Nucleus accumbens (tissue), 56 donors: ENCODE results near the gene PGAM5.
"Not testable (repeated sequence)": the region's sequence is repeated elsewhere in the genome, so short reads cannot be mapped to it uniquely, and the experiment has no call there.

Experiments
- DNase-seq, 56 donors: peaks; one replicate each; lab custom pipeline; 2025; lab: John Stamatoyannopoulos, UW

PGAM5 gene

DNA sequence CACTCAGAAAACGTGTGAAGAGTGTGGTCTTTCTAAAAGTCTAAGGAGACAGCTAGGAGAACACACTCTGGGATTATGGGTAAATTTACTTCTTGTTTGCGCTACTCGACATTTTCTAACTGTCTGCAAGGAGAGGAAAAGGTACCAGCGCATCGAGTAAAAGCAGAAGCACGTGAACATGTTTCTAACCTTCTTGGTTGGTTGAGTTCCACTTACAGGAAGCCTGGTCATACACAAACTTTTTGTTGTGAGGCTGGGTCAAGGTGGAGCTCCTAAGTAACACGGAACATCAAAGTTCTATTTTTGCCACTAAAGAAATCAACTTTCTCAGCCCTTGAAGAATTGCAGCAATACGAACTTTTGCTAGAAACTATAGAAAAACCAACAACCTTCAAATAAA, 31.0 kb downstream of the PGAM5 start:
- no peak for DNase-seq

DNA sequence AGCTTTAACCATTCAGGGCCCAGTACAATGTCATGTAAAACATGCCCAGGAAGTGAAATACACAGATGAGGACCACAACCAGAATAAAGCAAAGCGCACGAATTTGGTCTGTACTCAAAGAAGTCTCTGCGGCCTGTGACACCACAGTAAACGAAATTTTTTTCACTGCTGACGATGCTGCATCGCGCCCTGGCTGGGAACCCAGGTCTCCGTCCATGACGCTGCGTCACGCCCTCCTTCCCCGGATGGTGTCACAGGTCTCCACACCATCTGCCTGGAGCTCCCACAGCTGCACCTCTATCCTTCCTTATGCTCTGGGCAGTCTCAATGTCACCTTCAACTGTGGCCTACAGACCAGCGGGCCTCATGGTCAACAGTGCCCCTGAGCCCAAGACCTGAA, 33.2 kb downstream of the PGAM5 start:
- no peak for DNase-seq

DNA sequence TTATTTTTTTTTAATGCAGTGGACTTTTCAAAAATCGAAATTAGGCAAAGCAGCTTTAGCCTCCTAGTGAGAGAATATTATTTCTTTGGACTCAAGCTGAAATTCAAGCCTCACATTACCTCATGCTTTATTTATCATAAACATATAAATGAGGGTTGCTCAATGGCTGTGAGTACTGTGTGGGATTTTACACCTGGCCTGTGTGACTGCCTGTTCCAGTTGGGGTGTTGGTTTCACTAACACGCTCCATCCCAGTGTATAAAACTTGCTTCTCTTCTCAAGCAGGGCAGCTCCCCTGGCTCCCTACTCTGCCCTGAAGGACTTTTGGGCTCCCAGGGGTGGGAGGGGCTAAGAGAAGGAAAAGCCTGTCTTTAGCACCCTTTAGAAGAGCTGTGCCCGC, 36.0 kb downstream of the PGAM5 start:
- DNase-seq = no peak

DNA sequence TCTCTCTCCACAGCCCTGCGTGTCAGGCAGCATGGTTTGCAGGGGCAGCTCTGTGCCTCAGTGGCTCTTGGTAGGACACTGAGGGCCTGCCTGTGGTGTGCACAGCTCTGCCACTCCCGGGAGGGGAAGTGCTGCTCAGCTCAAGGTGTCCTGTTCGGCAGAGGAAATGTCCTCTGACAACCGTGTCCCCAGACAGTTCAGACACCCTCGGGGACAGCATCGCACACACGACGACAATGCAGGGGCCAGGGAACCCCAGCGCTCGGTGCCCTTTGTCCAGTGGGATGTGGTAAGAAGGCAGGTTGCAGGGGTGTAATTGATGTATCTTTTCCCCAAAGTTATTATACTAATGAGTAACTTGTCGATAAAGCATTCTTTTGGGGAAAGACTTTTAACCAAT, 36.8 kb downstream of the PGAM5 start:
- no peak for DNase-seq

DNA sequence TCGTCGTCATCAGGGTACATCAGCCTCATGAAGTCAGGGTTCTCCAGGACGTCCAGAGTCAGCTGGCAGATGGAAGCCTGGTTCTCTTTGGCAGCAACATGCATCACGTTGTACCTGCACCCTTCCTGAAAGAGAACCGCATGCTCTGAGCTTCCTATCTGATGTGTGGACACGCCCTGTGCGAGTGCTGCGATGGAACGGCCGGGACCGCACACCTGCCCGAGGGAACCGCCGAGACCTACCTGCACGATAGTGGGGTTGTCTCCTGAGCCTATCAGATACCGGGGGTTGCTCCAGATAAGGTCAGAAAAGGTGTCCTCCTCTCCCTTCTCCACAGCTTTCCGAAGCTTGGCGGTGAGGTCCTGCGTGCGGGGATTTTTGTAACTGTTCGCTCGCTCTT, 37.3 kb downstream of the PGAM5 start:
- no peak for DNase-seq

DNA sequence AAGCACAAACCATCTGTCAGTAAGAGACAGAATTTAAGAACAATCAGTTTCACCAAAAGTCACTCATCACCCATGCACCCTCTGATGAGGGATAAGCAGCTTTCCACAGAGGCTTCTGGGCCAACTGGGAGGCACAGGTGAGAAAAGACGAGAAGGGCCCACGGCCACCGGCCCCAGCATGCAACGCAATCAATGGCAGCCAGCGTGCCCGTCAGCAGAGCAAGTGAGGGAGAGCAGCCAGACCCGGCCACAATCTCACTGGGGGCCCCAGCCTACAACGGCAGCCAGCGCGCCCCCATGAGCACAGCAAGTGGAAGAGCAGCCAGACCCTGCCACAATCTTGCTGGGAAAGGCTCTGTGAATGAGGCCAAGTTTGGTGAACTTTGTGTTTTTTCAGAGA, 37.7 kb downstream of the PGAM5 start:
- no peak for DNase-seq

DNA sequence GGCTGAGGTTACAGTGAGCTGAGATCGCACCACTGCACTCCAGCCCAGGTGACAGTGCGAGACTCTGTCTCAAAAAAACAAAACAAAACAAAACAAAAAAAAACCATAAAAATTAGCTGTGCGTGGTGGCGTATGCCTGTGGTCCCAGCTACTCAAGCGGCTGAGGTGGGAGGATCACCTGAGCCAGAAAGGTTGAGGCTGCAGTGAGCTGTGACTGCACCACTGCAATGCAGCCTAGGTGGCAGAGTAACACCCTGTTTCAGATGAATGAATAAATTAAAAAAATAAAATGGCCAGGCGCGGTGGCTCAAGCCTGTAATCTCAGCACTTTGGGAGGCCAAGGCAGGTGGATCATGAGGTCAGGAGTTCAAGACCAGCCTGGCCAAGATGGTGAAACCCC, 43.0 kb downstream of the PGAM5 start:
- not testable (repeated sequence) for DNase-seq

DNA sequence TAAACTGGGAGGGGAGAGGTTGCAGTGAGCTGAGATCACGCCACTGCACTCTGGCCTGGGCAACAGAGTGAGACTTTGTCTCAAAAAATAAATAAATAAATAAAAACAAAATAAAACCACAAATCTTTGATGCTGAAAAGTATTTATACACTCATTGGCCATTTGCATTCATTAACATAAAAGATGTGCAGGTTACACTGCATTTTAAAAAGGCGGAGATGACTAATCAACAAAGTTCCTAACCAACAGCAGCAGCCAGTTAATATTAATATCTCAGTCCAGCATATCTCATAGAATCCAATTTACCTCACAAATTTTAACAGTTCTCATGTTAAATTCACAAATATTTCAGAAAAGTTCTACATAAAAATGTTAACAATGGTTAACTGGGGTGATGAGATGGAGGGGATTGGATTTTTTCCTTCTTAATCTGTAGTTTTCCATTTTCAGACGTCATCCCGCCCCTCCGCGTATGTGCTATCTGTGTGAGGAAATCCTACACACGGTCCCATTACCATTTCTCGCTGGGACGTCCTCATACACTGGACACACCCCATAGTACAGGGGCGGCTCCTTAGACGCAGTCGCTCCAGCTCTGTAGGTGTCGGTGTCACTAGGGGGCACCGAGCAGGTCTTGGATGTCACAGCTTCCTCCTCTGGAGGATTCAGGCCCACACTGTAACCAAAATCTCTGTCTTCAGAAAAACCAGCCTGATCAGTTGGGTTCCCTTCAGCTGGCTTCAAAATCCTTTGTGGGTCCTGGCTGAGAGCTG, 43.7 kb downstream of the PGAM5 start:
- no peak for DNase-seq

DNA sequence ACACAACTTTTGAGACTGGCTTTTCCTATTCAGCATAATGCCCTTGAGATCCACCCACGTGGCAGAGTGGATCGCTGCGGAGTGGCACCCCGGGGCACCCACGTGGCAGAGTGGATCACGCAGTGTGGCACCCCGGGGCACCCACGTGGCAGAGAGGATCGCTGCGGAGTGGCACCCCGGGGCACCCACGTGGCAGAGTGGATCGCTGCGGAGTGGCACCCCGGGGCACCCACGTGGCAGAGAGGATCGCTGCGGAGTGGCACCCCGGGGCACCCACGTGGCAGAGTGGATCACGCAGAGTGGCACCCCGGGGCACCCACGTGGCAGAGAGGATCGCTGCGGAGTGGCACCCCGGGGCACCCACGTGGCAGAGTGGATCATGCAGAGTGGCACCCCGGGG, 48.2 kb downstream of the PGAM5 start:
- not testable (repeated sequence) for DNase-seq

DNA sequence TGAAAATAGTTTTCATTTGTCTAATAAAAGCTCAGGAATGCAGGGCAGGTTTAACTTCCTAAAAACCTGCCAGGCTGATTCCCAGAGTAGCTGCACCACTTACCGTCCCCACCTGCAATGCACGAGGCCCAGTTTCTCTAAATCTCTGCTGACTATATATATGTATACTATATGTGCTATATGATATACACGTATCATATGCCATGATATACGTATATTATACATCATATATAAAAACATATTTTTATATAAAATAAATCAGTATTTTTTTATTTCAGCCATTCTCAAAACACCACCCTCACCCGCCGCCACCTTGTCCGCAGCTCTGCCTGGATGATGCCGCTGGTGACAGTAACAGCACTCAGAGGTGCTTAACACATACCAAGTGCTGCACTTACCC, 48.7 kb downstream of the PGAM5 start:
- no peak for DNase-seq

DNA sequence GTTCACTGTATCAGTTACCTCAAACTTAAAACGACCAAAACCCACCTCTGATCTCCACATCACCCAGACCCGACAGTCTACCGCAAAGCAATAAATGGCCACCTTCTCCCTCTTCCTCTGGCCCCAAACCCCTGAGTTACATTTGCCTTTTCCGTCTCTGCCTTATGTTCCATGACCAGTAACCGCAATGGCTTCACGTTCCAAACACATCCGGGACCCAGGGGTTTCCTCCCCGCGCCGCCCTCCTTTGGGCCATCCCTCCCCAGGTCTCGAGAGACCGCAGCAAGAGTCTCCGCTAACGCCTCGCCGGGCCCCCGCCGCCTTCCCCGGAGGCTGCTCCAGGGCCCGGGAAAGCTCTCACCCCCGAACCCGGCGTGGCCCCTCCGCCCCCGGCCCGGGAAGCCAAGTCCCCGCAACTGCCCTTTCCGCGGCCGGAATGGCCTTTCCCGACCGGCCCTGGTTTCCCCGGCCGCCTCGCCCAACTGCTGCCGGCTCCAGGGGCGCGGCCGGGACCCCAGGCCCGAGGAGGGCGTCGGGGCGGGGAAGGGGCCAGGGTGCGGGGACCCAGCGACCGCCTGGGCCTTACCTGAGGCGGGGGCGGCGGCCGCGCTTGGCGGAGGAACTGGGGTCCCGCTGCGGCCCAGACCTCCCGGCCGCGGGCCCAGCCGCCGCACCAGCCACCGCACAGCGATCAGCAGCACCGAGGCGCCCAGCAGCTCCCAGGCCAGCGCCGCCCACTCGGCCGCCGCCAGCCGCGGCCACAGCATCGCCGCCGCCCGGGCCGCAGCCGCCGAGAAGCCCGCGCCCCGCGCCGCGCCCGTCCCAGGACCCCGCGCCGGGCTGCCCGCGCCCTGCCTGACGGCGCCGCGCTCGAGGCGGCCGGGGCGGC, 50.6 kb downstream of the PGAM5 start, which contains the start of gene ANKLE2:
Gene ANKLE2 (minus strand): TSS at position 801 of the 889 bp plus-strand sequence. CDS start 34 bp downstream, at position 767.
- DNase-seq = peak in 6 of 56 donors; percentile 26 to 57 (median 50)

DNA sequence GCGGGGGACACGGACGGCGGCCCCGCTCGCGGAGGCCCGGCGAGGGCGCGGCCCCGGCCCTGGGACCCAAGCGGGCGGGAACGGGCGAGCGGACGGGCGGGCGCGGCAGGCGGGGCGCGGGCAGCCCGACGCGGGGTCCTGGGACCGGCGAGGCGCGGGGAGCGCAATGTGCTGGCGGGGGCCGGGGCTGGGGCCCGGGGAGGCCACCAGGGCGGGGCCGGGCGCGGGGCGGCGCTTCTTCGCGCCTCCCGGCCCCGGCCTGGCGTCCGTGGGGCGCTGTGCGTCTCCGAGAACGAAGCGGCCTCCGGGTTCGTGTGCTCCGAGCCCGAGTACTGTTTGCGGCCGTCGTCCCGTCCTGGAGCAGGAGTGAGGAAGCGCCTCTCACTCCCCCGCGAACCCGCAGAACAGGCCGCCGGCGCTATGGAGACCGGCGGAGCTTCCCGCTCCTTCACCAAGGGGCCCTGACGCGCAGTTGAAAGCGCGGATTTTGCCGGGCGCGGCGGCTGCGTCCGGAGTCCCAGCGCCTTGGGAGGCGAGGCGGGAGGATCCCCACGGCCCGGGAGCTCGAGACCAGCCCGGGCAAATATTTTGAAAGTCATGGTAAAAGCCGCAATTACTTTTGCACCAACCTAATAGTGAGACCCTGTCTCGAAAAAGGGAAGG, 51.4 kb downstream of the PGAM5 start:
- peak in 54 of 56 donors; percentile 20 to 86 (median 66) for DNase-seq

DNA sequence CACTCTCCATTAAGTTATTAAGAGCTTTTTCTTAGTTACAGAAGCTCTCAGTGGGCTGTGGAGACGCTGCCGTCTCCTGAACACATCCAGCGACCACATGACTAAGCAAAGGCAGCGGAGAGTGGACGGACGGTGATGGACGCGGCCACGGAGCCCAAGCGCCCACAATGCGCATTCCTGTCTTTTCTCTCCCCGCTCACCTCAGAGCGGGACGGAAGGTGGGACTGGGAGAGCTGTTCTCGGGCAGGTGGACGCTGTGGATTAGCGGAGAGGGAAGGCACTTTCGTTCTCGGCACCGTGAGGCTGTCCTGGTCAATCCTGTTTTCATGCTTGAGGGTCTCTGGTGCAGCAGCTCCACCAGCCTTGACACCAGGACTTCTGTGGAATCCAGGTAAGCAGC, 53.6 kb downstream of the PGAM5 start:
- DNase-seq = no peak

DNA sequence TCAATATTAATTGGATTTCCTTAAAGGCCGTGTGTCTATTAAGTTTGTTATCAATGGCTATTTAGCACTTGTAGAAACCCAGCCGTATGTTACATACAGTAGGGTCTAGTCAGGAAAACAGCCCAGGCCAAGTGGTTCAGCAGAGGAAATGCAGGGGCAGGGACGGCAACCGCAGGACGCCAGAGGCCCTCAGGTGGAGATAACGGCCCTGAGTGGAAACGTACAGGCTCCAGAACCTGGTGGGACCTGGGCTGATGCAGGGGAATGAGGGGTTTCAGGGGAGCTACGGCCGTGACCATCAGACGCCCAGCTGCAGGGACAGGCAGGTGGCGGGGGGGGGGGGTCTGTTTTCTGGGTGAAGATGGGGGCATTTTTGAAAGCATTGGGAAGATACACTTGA, 54.7 kb downstream of the PGAM5 start:
- DNase-seq = no peak

DNA sequence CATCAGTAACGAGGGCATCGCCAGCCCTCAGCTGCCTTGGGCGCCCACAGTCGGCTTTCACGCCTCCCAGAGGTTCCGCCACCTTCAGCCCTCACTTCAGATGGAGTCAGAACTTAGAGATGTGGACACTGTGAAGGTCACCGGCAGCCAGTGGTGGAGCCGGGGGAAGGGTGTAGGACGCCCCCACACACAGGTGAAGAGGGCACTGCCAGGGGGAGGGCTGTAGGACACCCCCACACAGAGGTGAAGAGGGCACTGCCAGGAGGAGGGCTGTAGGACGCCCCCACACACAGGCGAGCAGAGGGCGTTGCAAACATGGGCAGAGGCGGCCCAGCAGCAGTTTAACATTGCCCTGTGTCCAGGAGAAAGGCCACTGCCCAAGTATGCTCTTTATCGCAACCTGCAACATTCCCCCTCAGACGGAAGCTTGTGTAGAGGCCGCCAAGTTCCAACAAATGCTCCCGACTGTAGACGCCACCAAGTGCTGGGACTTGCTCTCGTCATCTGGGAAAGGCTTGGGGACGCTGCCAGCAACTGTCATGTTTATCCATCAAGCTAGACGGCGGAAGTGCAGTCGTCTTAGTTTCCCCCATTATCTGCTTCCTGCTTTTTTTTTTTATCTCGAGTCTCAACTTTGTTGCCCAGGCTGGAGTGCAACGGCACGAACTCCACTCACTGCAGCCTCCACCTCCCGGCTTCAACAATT, 55.9 kb downstream of the PGAM5 start:
- peak in 4 of 56 donors; percentile 5 to 8 (median 6) for DNase-seq

DNA sequence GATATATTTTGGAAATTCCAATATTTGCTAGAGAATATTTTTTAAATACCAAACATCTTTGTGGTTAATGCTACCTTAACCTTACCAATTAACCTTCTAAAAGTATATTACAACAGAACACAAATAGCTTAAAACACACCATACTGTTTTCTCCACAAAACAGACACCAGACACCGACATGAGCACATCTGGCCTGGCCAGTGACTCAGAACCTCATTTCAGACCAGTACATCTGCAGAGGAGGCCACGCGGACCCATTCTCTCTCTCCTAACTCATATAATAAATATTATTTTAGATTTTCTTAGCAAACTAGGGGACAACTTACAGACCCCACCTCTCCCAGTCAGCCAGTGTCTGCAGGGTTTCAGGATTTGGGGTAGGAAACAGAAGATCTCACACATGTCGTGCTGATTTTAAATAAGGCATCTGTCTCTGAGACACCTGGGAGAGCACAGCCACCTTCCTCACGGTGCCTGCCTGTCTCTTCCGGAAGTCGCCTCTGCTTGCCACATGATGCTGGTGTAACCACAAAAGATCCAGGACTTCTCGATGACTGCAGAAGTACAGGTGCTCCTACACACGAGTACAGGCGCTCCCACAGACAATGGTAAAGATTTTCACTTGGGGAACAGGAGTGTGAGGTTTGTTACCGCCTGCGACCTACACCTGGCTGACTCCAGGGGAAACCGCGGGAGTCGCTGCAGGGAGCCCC, 60.6 kb downstream of the PGAM5 start:
- no peak for DNase-seq
